Keratinocyte (primary cell): Measurements from ENCODE around the gene DUSP5. TPM values are rescaled to one million over a fixed set of nuclear protein-coding genes. Genes with fewer than 3 reads are reported as not detected.

Experiments
- DNase-seq: peaks from one replicate; pipeline ENCODE4 v3.0.0-alpha.2; 2011; ENCODE audit warnings: low read depth, missing footprints, low spot score
- FAIRE-seq: peaks from 2 replicates; lab custom pipeline; 2011; peaks lifted over from hg19 to GRCh38; lab: Jason Lieb, UNC
- H2AFZ ChIP-seq: 2 replicates; pipeline ENCODE4 v1.6.0; 2012; ENCODE audit warnings: low read length, control low read depth, inconsistent platforms; ENCODE audit not compliant: control insufficient read depth
- H3K27ac ChIP-seq: 2 replicates; pipeline ENCODE4 v1.5.1; 2011; ENCODE audit warnings: low read length; ENCODE audit not compliant: control insufficient read depth, insufficient read depth
- H3K27me3 ChIP-seq: 3 replicates; pipeline ENCODE4 v1.6.0; 2011; ENCODE audit warnings: low read length; ENCODE audit not compliant: control insufficient read depth, insufficient read depth; ENCODE audit errors: extremely low read depth
- H3K36me3 ChIP-seq, 2 experiments: 2 replicates in 1 of 2; 3 replicates in 1 of 2; pipeline ENCODE4 v1.5.1; 2011; ENCODE audit warnings: low read length in 2 of 2, mild to moderate bottlenecking in 1 of 2; ENCODE audit not compliant: control insufficient read depth in 2 of 2, insufficient read depth in 2 of 2; ENCODE audit errors: extremely low read depth in 1 of 2
- H3K4me1 ChIP-seq: 3 replicates; pipeline ENCODE4 v1.5.1; 2011; ENCODE audit warnings: low read length; ENCODE audit not compliant: control insufficient read depth, insufficient read depth; ENCODE audit errors: extremely low read depth
- H3K4me2 ChIP-seq: 3 replicates; pipeline ENCODE4 v1.6.0; 2011; ENCODE audit warnings: low read depth, low read length; ENCODE audit not compliant: control insufficient read depth, insufficient read depth; ENCODE audit errors: extremely low read depth
- H3K4me3 ChIP-seq, 3 experiments: fragments of 200-600 bp in 1 of 3; sonication (generic) in 1 of 3; 2 replicates in 2 of 3; 3 replicates in 1 of 3; pipeline ENCODE4 v1.5.1; 2011 to 2016; ENCODE audit warnings: low read length in 3 of 3, mild to moderate bottlenecking in 3 of 3, control low read depth in 2 of 3, inconsistent platforms in 1 of 3, low read depth in 1 of 3, mixed read lengths in 1 of 3, mixed run types in 1 of 3, moderate library complexity in 1 of 3; ENCODE audit not compliant: control insufficient read depth in 2 of 3, insufficient read depth in 2 of 3; ENCODE audit errors: extremely low read depth in 1 of 3
- H3K79me2 ChIP-seq: 2 replicates; pipeline ENCODE4 v1.6.0; 2012; ENCODE audit warnings: low read length; ENCODE audit not compliant: control insufficient read depth, insufficient read depth
- H3K9ac ChIP-seq: 3 replicates; pipeline ENCODE4 v1.6.0; 2011; ENCODE audit warnings: low read length; ENCODE audit not compliant: control insufficient read depth, insufficient read depth; ENCODE audit errors: extremely low read depth
- H3K9me1 ChIP-seq: 3 replicates; pipeline ENCODE4 v1.6.0; 2011; ENCODE audit warnings: low read length; ENCODE audit not compliant: control insufficient read depth, insufficient read depth; ENCODE audit errors: extremely low read depth
- H3K9me3 ChIP-seq: 2 replicates; pipeline ENCODE4 v1.5.1; 2012; ENCODE audit warnings: low read depth, low read length; ENCODE audit not compliant: control insufficient read depth
- H4K20me1 ChIP-seq: 3 replicates; pipeline ENCODE4 v1.6.0; 2011; ENCODE audit warnings: low read length; ENCODE audit not compliant: control insufficient read depth, insufficient read depth; ENCODE audit errors: extremely low read depth
- EZH2 ChIP-seq: IDR thresholded peaks from one replicate; pipeline ENCODE4 v1.6.1; 2012; ENCODE audit warnings: inconsistent platforms, mild to moderate bottlenecking, low read length, moderate library complexity
- dilution Hi-C: fragments of 300-500 bp; cut with MboI; formaldehyde crosslinking; loops from one replicate; pipeline ENCODE4 v1.7.0; 2020; ENCODE audit warnings: low sequenced_read_pairs; ENCODE audit not compliant: extremely low pct_ligation_motif_present
- polyA plus RNA-seq, 5 experiments: library from polyadenylated mRNA; depleted of rRNA in 3 of 5; stranded (reverse) in 3 of 5; stranded (forward) in 1 of 5; unstranded in 1 of 5; fragments of >200 nt; gene quantifications; 1 replicate in 1 of 5; 2 replicates in 3 of 5; 3 replicates in 1 of 5; pipeline versions ENCODE4 v1.2.1 to v1.2.3, GENCODE V29; 2011 to 2012; ENCODE audit warnings: missing spikeins in 2 of 5, low read depth in 1 of 5, low replicate concordance in 1 of 5
- TF ChIP-seq, protein P1 (sequence below), 3 experiments: IDR thresholded peaks in 1 of 3; conservative IDR thresholded peaks in 1 of 3; optimal IDR thresholded peaks in 1 of 3; 2 replicates in 2 of 3; 3 replicates in 1 of 3; pipeline versions ENCODE3 to v1.5.1; 2011; ENCODE audit warnings: low read length in 3 of 3, mild to moderate bottlenecking in 3 of 3, moderate library complexity in 2 of 3, control low read depth in 1 of 3, inconsistent platforms in 1 of 3; ENCODE audit not compliant: insufficient read depth in 2 of 3; ENCODE audit errors: extremely low read depth in 1 of 3

The DUSP5 gene
- polyA plus RNA-seq, 1 donor (not counting 4 experiments of a cell fraction or from before 2014, with no cell fraction given), result 49.6 TPM

GRCh38 chr10:110506448-110506847 lies 8.7 kb downstream of the DUSP5 start:
- Histone ChIP-seq H3K4me2 (no peak overlapping the region), H2AFZ (no peak overlapping the region), H3K36me3 (peaks cover 52 to 90% of the 10 kb centered on the region in 2 experiments), H3K27ac (no peak overlapping the region), H3K4me3 (no peak overlapping the region), H4K20me1 (peaks cover 65% of the 10 kb centered on the region), H3K79me2 (peaks cover 93% of the 10 kb centered on the region), H3K9me3 (no peaks in the 10 kb centered on the region), H3K9me1 (peaks cover 8% of the 10 kb centered on the region), H3K27me3 (no peaks in the 10 kb centered on the region), H3K4me1 (peaks cover 42% of the 10 kb centered on the region), H3K9ac (no peak overlapping the region)
- dilution Hi-C loops, result no loop called here
- FAIRE-seq (no peak), DNase-seq (no peak)
- no peak for TF ChIP-seq EZH2
- TF ChIP-seq, protein P1, sequence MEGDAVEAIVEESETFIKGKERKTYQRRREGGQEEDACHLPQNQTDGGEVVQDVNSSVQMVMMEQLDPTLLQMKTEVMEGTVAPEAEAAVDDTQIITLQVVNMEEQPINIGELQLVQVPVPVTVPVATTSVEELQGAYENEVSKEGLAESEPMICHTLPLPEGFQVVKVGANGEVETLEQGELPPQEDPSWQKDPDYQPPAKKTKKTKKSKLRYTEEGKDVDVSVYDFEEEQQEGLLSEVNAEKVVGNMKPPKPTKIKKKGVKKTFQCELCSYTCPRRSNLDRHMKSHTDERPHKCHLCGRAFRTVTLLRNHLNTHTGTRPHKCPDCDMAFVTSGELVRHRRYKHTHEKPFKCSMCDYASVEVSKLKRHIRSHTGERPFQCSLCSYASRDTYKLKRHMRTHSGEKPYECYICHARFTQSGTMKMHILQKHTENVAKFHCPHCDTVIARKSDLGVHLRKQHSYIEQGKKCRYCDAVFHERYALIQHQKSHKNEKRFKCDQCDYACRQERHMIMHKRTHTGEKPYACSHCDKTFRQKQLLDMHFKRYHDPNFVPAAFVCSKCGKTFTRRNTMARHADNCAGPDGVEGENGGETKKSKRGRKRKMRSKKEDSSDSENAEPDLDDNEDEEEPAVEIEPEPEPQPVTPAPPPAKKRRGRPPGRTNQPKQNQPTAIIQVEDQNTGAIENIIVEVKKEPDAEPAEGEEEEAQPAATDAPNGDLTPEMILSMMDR (optimal IDR thresholded peaks at IDR 0.05 in 1 of 3, IDR thresholded peaks at IDR 0.05 in 1 of 3, conservative IDR thresholded peaks at IDR 0.05 in 1 of 3; ENCODE audit: extremely low read depth in 1 of 3, insufficient read depth in 2 of 3, low read length in 3 of 3), result no peak

GRCh38 chr10:110507346-110507745 lies 9.6 kb downstream of the DUSP5 start:
- Histone ChIP-seq H3K27ac (no peak overlapping the region), H3K9me1 (peaks cover 15% of the 10 kb centered on the region), H3K9ac (no peak overlapping the region), H3K79me2 (peaks cover 92% of the 10 kb centered on the region), H4K20me1 (peaks cover 69% of the 10 kb centered on the region), H3K4me2 (no peak overlapping the region), H3K4me3 (no peak overlapping the region), H3K27me3 (no peaks in the 10 kb centered on the region), H3K36me3 (peaks cover 55 to 90% of the 10 kb centered on the region in 2 experiments), H3K9me3 (no peaks in the 10 kb centered on the region), H3K4me1 (peaks cover 42% of the 10 kb centered on the region), H2AFZ (no peak overlapping the region)
- FAIRE-seq (no peak), DNase-seq (no peak)
- dilution Hi-C loops, result no loop called here
- no peak for TF ChIP-seq EZH2
- TF ChIP-seq, protein P1 (optimal IDR thresholded peaks at IDR 0.05 in 1 of 3, IDR thresholded peaks at IDR 0.05 in 1 of 3, conservative IDR thresholded peaks at IDR 0.05 in 1 of 3; ENCODE audit: extremely low read depth in 1 of 3, insufficient read depth in 2 of 3, low read length in 3 of 3), result no peak
